NK-92 treated with Interleukin-12 subunit alpha and Interleukin-12 subunit beta, amount 100 ng/mL, for 24 hours (cell line): Measurements from ENCODE around the gene GPN2.
"Not testable (repeated sequence)": the region's sequence is repeated elsewhere in the genome, so short reads cannot be mapped to it uniquely, and the experiment has no call there.

Source experiments
- DNase-seq: peaks from one replicate; lab custom pipeline; 2025; lab: John Stamatoyannopoulos, UW

GPN2 gene

DNA sequence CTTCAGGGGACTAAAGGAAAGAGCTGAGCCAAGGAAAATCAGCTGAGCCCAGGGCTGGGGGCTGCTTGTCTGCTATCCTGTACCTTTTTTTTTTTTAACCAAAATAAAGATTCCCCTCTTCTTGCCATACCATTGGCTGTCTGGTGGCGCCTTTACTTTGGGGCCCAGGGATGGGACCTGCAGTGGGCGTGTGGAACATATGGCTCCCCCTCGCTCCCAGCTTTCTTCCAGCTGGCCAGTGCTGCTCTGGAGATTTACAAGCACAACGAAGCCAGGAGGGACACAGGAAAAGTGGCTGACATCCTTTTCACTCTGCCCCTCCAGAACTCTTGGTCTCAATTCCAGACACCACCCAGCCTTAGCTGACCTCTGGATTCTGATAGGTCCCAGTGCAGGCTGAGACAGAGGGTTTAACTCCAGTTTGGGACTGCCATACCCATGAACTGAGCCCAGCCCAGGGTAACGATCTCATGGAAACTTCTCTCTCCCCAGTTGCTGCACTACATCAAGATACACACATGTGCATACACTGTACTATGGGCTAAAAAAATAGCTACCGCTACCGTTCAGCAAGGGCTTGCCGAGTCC lies 32.5 kb downstream of the GPN2 start:
- no peak for DNase-seq

DNA sequence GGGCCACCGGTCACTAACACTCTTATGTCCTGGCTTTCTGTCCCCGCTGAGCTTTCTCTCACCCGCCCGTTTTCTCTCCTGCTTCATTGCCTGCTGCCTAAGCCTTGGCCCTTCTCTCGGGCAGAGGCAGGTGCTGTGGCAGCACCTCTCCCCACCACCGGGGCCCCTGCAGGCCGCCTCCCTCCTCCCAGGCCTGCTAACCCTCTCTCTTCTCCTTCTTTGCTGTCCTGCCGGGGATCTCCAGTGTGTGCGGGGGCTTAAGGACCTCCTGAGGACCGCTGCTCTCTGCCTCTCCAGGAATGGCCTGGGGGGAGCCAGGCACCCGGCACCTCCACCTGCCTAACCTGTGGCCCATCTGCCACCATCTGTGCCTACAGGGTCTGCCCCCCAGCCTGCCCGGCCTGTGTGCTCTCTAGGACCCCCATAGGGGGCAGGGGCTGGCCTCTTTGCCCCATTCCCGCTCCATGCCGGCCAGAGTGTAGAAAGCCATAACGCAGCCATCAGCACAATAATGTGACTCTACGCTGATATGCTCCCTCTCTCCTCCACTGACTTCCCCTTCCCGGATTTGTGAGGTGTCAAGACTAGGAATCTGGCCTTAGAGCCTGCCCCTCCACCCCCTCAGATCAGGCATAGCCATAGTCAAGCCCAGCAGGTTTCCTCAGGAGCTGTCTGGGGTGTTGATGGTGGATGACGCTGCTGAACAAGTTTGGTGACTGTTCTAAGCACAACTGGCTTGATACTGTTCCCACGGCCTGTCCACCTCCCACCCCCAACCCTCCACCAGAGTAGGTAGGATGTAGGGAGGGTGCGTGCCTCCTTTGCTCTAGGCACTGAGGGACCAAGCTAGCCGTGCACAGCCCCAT lies 33.2 kb downstream of the GPN2 start:
- no peak for DNase-seq

DNA sequence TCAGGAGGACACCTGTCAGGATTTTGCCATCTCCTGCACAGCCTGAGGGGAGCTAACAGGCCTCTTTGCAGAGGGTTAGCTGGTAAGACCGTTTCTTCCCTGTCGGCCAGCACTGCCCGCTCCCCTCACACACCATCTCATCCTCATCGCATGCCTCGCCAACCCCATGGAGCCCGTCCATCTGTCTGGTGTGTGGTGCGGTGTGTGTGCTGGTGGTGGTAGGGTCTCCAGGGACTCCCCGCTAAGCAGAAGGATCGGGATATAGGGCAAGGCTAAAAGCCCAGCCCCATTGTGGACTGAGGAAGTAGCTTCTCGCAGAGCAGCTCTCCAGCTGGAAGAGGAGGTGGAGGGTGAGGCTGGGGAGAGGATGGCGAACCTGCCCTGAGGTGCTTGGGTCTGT lies 33.9 kb downstream of the GPN2 start:
- DNase-seq: no peak

- no peak for DNase-seq
These were observed 34.4 kb downstream of the GPN2 start for GRCh38 chr1:26855636-26856035.

- no peak for DNase-seq
These were observed 35.2 kb downstream of the GPN2 start for GRCh38 chr1:26854906-26855305.

GRCh38 chr1:26853600-26853999 lies 36.5 kb downstream of the GPN2 start:
- no peak for DNase-seq

- peak; percentile 51 for DNase-seq
These were observed 36.9 kb downstream of the GPN2 start for GRCh38 chr1:26853156-26853555.

DNA sequence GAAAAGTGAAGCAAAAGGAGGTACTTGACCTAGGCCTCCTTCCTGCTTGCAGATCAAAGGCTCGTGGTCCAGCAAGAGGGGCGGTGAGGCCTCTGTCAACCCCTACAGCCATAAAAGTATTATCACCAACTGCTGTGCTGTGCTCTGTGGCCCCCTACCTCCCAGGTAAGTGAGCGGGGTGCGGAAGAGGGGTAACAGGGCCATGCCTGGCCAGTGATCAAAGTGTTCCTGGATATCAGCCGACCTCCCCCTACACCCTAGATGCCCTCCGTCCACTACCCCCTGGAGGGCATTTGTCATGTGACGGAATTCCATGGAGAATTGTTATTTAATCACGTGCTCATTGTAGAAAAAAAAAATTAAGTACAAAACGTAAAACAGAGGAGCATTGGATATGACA lies 37.4 kb downstream of the GPN2 start:
- DNase-seq: no peak

- no peak for DNase-seq
These were observed 38.9 kb downstream of the GPN2 start for GRCh38 chr1:26851106-26851684.

DNA sequence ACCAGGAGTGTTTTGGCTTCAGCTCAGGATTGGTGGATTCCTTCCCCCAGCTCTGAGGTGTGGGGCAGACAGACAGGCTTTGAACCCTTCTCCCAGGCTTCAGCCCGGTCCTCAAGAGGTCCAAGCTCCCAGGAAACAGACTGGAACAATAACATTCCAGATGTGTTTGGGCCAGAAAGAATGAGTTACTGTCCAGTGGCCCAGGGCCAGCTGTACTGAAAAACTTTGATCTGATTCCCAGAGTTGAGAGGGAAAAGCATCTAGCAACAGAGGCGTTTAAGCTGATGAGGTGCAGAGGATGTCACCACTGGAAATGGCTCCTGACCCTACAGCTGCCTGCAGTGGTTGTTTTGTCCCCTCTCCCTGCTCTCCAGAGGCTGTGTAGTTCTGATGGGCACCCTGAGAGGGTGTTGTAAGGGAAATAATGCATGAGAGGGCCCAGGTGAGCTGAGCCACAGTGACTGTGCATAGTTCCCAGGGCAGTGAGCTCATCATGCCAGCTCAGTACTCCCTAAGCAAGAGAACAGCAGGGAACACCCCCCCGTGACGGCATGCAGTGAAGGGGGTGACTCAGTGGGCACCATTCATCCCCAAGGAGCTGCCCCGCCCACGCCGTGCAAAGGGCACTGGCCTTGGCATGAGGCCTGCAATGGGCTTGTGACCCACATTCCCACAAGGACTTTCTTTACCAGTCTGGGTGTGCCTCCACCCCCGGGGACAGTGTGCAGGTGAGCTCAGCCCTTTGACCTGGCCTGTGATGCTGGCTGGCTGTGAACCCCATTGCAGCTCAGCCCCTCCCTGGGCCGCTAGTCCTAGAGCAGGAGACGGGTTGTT lies 40.9 kb downstream of the GPN2 start:
- no peak for DNase-seq

DNA sequence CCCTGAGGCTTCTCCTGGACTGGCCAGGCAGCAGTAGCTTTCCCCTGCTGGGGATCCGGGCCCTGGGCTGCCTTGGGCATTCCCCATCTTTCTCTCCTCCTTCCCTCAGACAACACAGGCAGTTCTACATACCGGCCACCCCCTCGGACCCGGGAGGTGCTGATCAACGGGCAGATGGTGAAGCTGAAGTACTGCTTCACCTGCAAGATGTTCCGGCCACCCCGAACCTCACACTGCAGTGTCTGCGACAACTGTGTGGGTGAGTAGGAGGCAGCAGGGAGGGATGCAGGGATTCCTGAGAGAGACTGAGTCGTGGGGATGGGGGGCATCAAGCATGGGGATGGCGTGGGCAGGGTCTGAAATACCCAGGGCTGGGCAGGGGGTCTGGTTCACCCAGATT lies 41.6 kb downstream of the GPN2 start:
- DNase-seq: no peak

DNA sequence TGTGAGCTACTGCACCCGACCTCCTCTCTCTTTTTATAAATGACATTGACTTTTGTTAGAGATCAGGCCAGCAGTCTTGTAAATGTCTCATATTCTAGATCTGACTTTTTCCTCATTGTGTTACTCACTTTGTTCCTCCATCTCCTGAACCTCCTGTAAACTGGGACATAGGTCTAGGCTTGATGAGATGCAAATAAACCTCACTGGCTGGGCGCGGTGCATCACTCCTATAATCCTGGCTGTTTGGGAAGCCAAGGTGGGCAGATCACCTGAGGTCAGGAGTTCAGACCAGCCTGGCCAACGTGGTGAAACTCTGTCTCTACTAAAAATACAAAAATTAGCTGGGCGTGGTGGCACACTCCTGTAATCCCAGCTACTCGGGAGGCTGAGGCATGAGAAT lies 42.3 kb downstream of the GPN2 start:
- not testable (repeated sequence) for DNase-seq

DNA sequence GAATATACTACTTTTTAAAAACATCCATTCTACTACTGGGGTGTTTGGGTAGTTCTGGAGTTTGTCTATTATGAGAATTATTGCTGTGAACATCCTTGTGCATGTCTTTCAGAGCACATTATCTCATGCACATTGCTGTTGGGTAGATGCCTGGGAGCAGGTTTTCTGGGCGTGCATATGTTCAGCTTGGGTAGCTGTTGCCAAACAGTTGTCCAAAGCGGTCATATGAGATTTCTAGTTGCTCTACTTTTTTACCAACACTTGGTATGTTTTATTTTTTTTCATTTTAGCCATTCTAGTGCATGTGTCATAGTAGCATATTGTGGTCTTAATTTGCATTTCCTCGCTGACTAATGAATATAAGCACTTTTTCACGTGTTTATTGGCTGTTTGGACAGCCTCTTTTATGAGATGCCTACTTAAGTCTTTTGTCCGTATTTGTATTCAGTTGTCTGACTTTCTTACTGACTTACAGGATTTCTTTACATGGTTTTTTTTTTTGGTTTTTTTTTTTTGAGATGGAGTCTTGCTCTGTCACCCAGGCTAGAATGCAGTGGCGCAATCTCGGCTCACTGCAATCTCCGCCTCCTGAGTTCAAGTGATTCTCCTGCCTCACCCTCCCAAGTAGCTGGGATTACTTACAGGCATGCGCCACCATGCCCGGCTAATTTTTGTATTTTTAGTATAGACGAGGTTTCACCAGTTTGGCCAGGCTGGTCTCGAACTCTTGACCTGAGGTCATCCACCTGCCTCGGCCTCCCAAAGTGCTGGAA lies 45.5 kb downstream of the GPN2 start:
- no peak for DNase-seq

GRCh38 chr1:26839779-26840178 lies 50.3 kb downstream of the GPN2 start:
- DNase-seq: no peak

DNA sequence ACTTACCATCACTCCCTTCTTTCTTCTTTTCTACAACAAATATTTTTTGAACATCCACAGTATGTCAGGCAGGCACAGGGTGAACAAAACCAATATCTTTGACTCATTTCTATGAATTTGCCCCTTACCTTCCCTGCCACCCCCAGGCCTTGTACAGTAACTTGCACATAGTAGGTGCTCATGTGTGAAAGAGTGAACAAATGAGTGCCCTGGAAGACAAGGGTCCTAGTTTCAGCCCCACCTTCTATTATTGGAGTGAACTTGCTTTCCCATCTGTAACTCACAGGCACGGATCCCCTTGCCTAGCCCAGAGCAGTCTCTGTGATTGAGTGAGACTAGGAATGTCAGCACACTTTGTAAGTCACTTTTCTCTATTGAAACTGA lies 50.8 kb downstream of the GPN2 start:
- no peak for DNase-seq

GRCh38 chr1:26838474-26839338 lies 51.4 kb downstream of the GPN2 start:
- DNase-seq: no peak

DNA sequence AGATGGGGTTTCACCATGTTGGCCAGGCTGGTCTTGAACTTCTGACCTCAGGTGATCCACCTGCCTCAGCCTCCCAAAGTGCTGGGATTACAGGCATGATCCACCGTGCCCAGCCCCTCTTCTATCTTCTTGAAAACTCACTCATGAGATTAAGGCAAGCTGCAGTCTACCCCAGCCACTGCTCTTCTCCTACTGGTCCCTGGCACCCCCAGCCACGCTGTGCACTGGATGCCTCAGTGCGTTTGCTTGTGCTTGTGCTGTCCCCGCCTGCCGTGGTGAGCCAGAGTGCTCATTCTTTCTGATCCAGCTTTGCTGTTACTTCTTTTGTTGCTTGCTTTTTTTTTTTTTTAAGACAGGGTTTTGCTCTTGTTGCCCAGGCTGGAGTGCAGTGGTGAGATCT lies 52.4 kb downstream of the GPN2 start:
- not testable (repeated sequence) for DNase-seq

GRCh38 chr1:26833432-26834405 lies 56.4 kb downstream of the GPN2 start:
- peak; percentile 87 for DNase-seq

DNA sequence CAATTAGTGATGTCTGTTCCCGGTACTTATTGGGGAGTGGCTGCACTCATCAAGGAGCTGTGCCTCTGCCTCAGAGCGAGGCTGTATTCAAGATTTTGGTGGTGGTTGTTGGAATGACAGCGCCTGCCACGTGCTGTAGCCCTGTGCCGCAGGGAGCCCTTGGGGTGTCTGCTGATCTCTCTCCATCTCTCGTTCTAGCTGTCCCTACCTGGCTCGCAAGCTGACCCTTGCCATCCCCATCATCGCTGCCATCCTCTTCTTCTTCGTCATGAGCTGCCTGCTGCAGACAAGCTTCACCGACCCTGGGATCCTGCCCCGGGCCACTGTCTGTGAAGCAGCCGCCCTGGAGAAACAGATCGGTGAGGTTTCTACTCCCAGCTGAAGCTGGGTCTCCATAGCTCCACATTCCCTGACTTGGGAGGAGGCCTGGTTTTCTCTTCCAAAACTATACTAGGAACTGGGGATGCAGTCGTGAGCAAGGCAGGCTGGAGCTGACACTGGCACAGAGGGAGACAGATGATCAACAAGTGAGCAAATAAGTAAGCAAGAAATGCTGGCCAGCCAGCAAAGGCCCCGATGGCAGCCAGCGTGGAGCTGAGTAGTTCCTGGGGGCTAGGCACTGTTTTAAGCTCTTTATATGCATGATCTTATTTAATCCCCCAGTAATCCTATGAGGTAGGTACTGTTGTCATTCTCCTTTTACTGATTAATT lies 57.7 kb downstream of the GPN2 start:
- DNase-seq: no peak
